Measurements from ENCODE around the gene ZNF121. TPM values are rescaled to one million over a fixed set of nuclear protein-coding genes. Genes with fewer than 3 reads are reported as not detected.

Gene ZNF121
- total RNA-seq, 1 donor = 39.1 TPM

DNA sequence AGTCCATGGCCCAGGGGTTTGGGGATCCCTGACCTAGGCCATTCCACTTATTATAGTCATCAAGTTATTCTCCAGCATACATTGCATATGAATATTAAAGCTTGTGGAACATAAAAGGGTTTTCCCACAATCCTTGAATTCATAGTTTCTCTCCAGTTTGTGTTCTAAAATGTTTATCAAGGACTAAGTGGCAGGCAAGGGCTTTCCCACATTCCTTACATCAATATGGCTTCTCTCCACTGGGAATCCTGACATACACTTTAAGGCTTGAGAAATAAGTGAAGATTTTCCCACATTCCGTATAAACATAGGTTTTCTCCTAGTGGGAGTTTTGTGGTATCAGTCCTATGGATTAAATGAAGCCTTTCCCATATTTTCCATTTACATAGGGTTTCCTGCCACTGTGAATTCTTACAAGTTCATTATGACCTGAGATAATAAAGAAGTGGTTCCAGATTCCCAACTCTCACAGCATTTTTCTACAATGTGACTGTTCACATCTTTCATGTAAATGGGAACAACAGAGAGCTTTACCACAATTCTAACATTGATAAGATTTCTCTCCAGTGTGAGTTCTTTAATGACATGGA lies 60.3 kb downstream of the ZNF121 start:
- DNase-seq (ENCODE audit: insufficient read length, low spot score, missing footprints) = no peak
- H3K9me3 ChIP-seq (ENCODE audit: low read depth, low read length) = peaks cover 46% of the 10 kb centered on the region
- no peak overlapping the region for H3K4me2 ChIP-seq (ENCODE audit: insufficient read depth, low read length)
- H3K4me1 ChIP-seq (ENCODE audit: insufficient read depth, low read length) = no peaks in the 10 kb centered on the region
- H4K20me1 ChIP-seq (ENCODE audit: insufficient read depth, low read length) = no peaks in the 10 kb centered on the region
- H3K27me3 ChIP-seq (ENCODE audit: insufficient read depth, low read length) = no peaks in the 10 kb centered on the region
- no peak overlapping the region for H3K4me3 ChIP-seq (ENCODE audit: insufficient read depth, low read length)
- H3K79me2 ChIP-seq (ENCODE audit: insufficient read depth, low read length) = no peaks in the 10 kb centered on the region
- no peak overlapping the region for H3K27ac ChIP-seq (ENCODE audit: low read depth, low read length)
- peaks cover 24% of the 10 kb centered on the region for H3K36me3 ChIP-seq (ENCODE audit: insufficient read depth, low read length)
- H2AFZ ChIP-seq (ENCODE audit: low read length) = no peak overlapping the region
- TF ChIP-seq, protein P1, sequence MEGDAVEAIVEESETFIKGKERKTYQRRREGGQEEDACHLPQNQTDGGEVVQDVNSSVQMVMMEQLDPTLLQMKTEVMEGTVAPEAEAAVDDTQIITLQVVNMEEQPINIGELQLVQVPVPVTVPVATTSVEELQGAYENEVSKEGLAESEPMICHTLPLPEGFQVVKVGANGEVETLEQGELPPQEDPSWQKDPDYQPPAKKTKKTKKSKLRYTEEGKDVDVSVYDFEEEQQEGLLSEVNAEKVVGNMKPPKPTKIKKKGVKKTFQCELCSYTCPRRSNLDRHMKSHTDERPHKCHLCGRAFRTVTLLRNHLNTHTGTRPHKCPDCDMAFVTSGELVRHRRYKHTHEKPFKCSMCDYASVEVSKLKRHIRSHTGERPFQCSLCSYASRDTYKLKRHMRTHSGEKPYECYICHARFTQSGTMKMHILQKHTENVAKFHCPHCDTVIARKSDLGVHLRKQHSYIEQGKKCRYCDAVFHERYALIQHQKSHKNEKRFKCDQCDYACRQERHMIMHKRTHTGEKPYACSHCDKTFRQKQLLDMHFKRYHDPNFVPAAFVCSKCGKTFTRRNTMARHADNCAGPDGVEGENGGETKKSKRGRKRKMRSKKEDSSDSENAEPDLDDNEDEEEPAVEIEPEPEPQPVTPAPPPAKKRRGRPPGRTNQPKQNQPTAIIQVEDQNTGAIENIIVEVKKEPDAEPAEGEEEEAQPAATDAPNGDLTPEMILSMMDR (IDR thresholded peaks at IDR 0.05; ENCODE audit: extremely low read depth, low read depth, low read length) = no peak

Other genes starting within 250 kb of the ZNF121 start
- gene ZNF177, start 221.5 kb downstream of the ZNF121 start, total RNA-seq = 0.72 and 1.8 TPM in 2 replicates
- gene ZNF266, start 148.9 kb downstream of the ZNF121 start, total RNA-seq = 9.4 and 12.1 TPM in 2 replicates
- 0.29 and 0.36 TPM in 2 replicates for gene ZNF560, start 85.9 kb downstream of the ZNF121 start, total RNA-seq
- 28.2 and 31.5 TPM in 2 replicates for gene ZNF426, start 45.9 kb downstream of the ZNF121 start, total RNA-seq
- gene ZNF561, start 36.7 kb upstream of the ZNF121 start, total RNA-seq = 44.2 and 45.2 TPM in 2 replicates
- gene ZNF562, start 90.6 kb upstream of the ZNF121 start, total RNA-seq = 32.1 and 33.3 TPM in 2 replicates
- 14.1 and 17.7 TPM in 2 replicates for gene ZNF846, start 184.2 kb upstream of the ZNF121 start, total RNA-seq
- gene FBXL12, start 234.6 kb upstream of the ZNF121 start, total RNA-seq = 23.9 and 25.0 TPM in 2 replicates
- 82.5 and 111 TPM in 2 replicates for gene UBL5, start 243.4 kb upstream of the ZNF121 start, total RNA-seq